Inferior parietal cortex (tissue), 1 donor: ENCODE results near the gene BBS4.
"Not testable (repeated sequence)": the region's sequence is repeated elsewhere in the genome, so short reads cannot be mapped to it uniquely, and the experiment has no call there.

Source experiments
- DNase-seq: peaks from one replicate; pipeline ENCODE4 v3.0.0-alpha.2; 2016; ENCODE audit errors: extremely low spot score

BBS4 gene

GRCh38 chr15:72698938-72699337, 12.9 kb downstream of the BBS4 start:
- DNase-seq: no peak

- DNase-seq: no peak
Observed at GRCh38 chr15:72700076-72700475, 14.1 kb downstream of the BBS4 start.

DNA sequence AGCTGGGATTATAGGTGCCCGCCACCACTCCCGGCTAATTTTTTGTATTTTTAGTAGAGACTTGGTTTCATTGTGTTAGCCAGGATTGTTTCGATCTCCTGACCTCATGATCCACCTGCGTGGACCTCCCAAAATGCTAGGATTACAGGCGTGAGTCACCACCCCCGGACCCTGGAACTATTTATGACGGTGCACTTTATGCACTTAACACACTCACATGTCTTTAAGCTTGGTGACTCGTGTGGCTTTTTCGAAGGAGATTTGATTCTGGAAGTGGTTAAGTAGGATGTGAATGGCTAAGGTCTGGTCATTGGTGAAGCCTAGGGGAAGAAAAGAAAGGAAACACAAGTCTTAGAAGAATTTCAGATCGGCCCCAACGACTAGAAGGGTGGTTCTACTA, 20.3 kb downstream of the BBS4 start:
- no peak for DNase-seq

DNA sequence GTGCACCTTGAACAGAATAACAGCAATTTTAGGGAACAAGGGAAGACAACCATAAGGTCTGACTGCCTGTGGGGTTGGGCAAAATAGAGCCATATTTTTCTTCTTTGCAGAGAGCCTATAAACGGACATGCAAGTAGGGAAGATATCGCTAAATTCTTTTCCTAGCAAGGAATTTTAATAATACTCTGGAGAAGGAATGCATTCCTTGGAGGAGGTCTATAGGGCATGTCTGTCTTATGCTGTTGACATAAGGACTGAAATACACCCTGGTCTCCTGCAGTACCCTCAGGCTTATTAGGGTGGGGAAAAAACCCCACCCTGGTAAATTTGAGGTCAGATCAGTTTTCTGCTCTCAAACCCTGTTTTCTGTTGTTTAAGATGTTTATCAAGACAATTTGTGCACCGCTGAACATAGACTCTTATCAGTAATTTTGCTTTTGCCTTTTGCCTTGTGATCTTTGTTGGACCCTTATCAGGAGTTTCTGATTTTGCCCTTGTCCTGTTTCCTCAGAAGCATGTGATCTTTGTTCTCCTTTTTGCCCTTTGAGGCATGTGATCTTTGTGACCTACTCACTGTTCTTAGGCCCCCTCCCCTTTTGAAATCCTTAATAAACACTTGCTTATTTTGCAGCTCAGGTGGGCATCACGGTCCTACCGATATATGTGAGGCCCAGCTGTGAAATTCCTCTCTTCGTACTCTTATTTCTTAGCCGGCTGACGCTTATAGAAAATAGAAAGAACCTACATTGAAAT, 22.7 kb downstream of the BBS4 start:
- not testable (repeated sequence) for DNase-seq

GRCh38 chr15:72722071-72722696, 36.2 kb downstream of the BBS4 start:
- peak; percentile 72 for DNase-seq

DNA sequence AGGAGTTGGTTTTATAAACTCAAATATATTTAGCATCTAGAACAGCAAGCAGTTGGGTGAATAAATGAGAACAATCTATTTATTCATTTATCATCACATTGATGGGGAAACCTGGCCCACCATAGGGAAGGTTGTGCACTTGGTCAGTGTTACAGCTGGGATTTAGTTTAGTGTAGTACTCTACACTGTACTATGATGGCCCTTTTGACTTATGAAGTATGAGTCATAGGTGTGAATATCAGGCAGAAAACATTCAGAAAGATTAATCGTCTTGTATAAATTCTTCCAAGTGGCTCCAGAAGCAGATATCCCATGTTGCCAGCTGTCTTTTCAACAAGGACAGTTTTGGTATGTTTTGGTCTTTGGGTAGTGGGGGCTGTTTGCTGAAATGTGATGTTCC, 38.0 kb downstream of the BBS4 start:
- DNase-seq: no peak

- DNase-seq: no peak
Observed at GRCh38 chr15:72725446-72725845, 39.4 kb downstream of the BBS4 start.

DNA sequence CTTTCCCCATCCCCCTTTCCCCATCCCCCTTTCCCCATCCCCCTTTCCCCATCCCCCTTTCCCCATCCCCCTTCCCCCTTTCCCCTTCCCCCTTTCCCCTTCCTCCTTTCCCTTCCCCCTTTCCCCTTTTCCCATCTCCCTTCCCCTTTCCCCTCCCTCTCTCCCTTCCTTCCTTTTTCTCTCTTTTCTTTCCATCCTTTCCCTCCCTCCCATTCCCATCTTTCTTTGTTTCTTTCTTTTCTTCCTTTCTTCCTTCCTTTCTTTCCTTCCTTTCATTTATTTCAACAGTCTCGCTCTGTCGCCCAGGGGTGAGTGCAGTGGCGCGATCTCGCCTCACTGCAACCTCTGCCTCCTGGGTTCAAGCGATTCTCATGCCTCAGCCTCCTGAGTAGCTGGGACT, 39.8 kb downstream of the BBS4 start:
- not testable (repeated sequence) for DNase-seq

- DNase-seq: no peak
Observed at GRCh38 chr15:72727154-72727553, 41.1 kb downstream of the BBS4 start.

DNA sequence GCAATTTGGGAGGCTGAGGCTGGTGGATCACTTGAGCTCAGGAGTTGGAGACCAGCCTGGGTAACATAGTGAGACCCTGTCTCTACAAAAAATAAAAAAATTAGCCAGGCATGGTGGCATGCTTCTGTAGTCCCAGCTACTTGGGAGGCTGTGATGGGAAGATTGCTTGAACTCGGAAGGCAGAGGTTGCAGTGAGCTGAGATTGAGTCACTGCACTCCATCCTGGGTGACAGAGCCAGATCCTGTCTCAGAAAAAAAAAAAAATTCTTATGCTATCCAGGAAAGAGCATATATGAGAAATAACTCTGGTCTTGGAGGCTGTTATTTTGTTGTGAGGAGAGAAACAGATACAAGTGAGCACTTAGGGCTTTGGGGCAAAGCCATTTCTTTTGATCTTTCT, 42.2 kb downstream of the BBS4 start:
- DNase-seq: not testable (repeated sequence)

GRCh38 chr15:72728821-72729220, 42.8 kb downstream of the BBS4 start:
- DNase-seq: no peak

DNA sequence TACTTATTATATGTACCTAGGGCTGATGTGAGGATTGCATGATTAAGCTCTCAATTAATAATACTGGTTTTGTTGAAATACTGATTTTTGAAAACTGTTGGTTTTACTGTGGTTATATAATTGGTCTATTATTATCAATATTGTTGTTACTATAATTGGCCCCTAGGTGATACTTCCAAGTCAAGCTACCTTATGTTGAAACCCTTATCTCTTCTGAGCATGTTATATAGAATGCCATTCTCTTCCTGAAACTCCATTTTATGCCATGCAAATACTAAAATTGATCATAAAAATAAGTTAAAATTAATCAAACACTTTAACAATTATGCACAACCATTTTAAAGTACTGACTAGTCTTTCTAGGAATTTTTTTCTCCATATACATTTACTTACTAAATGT, 46.1 kb downstream of the BBS4 start:
- no peak for DNase-seq

DNA sequence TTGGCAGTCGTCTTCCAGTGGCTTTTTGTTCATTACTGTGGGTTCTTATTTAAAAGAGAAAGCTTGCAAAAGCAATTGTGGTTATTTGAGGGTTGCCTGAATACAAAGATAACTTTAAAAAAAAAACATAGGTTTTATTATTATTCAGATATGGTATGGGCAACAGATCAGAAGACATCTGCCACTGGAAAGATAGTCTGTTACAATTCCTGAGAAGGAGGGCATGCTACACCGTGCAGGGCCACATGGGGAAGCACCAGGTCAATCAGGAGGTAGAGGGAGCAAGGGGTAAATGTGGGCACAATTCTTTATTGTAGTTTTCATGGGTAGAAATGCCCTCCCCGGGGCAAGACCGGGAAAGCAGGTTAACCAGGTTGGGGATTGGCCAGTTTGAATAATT, 46.5 kb downstream of the BBS4 start:
- no peak for DNase-seq

DNA sequence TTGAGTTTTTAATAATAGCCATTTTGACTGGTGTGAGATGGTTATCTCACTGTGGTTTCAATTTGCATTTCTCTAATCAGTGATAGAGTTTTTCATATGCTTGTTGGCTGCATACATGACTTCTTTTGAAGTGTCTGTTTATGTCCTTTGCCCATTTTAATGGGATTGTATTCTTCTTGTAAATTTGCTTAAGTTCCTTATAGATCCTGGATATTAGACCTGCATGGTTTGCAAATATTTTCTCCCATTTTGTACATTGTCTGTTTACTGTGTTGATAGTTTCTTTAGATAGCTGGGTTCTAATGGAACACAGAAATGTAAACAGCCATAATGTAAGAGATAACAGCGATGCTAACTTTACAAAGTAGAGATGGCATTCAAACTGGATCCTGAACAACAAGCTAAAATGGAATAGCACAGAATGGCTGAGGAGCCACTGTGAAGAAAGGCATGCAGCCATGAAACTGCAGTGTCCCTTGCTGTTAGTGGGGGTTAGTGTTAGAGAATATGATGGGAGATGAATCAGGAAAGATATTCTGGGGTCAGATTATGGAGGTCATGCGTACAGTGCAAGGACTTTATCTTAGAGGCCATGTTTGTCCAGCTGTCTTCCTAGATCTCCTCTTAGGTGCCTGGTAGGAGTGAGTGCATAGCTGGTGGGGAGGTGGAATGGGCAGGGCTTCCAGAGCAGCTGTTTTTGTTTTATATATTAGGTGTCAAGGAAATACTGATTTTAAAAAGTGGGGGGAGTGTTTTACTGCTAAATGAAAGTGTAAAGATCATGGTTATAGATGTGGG, 48.1 kb downstream of the BBS4 start:
- no peak for DNase-seq

- no peak for DNase-seq
Observed at GRCh38 chr15:72735111-72735510, 49.1 kb downstream of the BBS4 start.

DNA sequence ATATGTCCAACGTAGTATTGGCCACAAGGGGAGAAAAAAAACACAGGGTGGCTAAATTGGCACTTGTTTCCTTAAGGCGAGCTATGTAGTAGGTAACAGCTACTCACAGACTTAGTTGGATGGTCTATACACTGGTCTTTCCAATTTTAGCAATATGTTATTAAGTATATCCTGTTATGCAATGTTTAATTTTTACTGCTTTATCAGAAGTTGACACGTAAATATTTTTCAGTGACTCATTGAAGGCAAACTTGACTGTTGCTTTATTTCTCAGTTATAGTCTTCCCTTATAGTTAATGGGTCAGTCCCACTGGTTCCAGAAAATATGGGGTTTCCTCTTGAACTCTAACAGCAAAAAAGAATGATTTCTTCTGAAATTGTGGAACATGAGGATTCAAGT, 51.1 kb downstream of the BBS4 start:
- no peak for DNase-seq

DNA sequence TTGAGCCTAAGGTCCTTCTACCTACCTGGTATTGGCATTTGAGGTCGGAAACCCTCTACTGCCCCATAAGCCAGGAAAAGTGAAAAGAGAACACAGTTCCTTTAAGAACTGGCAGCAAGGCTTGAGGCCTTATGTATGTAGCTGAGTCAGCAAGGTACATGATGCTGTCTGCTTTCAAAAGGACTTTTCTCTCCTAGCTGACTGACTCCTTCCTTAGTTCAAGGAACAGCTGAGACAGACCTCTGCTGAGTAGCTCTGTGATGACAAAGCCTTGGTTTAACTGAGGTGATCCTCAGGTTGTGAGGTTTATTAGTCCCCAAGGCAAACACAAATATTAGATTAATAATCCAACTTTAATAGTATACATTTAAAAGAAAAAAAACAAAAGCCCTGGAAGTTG, 51.7 kb downstream of the BBS4 start:
- DNase-seq: no peak

DNA sequence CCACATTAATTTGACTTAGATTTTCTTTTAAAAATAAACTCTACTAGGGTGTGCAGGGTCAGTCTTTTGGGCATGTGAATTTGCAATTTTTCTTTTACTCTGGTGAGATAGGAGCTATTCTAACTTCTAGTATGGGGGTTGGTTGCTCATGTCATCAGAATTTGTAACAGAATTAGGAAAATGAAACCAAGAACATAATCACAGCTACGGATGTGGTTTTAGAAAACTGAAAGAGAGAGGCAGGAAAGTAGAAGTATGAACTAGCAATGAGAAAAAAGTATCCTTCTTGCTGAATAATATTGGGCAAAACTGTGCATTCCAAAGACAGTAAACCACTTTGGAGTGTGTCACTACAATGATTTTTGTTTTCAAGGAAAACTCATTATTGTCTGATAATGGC, 54.2 kb downstream of the BBS4 start:
- DNase-seq: no peak

DNA sequence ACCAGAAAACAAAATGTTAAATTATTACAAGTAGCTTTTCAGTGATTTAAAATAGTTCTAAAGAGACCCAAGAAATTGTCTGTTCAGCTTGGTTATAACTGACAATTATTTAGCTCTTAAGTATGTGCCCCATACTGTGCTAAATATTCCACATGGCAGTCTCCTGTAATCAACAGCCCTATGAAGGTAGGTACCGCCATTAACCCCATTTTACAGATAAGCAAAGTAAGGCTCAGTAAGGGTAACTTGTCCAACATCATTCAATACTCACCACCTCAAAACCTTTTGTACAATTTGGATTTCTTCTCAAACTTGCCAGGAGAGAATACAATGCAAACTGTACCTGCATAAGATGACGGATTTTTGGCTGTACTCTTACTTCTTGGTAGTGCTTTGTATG, 63.7 kb downstream of the BBS4 start:
- DNase-seq: no peak

GRCh38 chr15:72751751-72752455, 65.9 kb downstream of the BBS4 start:
- DNase-seq: no peak

DNA sequence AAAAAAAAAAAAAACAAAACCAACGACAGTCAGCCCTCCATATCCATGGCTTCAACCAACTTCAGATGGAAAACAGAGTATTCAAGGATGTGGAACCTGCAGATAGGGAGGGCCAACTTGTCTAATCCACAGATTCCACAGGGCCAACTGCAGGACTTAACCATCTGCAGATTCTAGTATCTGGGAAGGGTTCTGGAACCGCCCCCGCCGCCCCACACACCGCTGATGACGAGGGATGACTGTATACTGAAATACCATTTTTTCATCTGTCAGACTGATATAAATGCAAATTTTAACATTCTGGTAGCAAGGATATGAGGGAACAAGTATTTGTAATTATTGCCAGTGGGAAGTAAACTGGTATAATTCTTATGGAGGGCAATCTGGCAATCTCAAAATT, 68.1 kb downstream of the BBS4 start:
- DNase-seq: no peak

DNA sequence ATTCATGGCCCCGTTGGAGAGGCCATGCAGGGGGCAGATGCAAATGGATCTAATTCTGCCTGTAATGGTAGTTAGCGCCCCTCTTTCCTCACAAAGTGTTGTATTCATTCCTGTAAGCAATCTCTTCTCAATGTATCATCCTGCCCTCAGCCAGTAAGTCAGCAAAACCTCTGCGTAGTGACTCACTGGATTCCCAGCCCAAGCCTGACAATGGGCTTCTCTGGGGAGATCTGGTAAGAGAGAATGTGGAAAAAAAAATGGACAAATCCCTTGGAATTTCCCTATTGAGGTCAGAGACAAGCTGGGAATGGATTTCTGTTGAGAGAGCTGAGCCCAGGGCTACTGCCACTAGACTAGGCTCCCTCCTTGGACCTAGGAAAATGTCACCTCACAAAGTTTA, 72.2 kb downstream of the BBS4 start:
- no peak for DNase-seq
